SJCRH30 (cell line): ENCODE results near the gene TM4SF5. TPM values are rescaled to one million over a fixed set of nuclear protein-coding genes. Genes with fewer than 3 reads are reported as not detected.
A peak's percentile ranks its signal among the peaks of the same experiment; 100 is the strongest.
"Not testable (repeated sequence)": the region's sequence is repeated elsewhere in the genome, so short reads cannot be mapped to it uniquely, and the experiment has no call there.

Source experiments
- DNase-seq, 2 experiments: peaks; one replicate each; pipeline ENCODE4 v3.0.0-alpha.2; 2015 to 2020
- H3K27ac ChIP-seq: fragments of 250-450 bp; sonication (Bioruptor Pico); 2 replicates; pipeline ENCODE4 v1.5.1; 2020; ENCODE audit warnings: mild to moderate bottlenecking, moderate library complexity
- H3K27me3 ChIP-seq: fragments of 250-450 bp; sonication (Bioruptor Pico); 2 replicates; pipeline ENCODE4 v1.5.1; 2020; ENCODE audit warnings: mild to moderate bottlenecking, moderate library complexity
- H3K36me3 ChIP-seq: fragments of 250-450 bp; sonication (Bioruptor Pico); 2 replicates; pipeline ENCODE4 v1.5.1; 2020; ENCODE audit warnings: mild to moderate bottlenecking, moderate library complexity
- H3K4me1 ChIP-seq: fragments of 250-450 bp; sonication (Bioruptor Pico); 2 replicates; pipeline ENCODE4 v1.5.1; 2020; ENCODE audit warnings: mild to moderate bottlenecking, moderate library complexity
- H3K4me3 ChIP-seq: fragments of 250-450 bp; sonication (Bioruptor Pico); 2 replicates; pipeline ENCODE4 v1.5.1; 2020; ENCODE audit warnings: mild to moderate bottlenecking, moderate library complexity
- H3K9me3 ChIP-seq: fragments of 250-450 bp; sonication (Bioruptor Pico); replicated peaks from 2 replicates; pipeline ENCODE4 v1.5.1; 2020; ENCODE audit warnings: mild to moderate bottlenecking, moderate library complexity
- total RNA-seq: library from RNA; depleted of rRNA; stranded (reverse); fragments of >200 nt; shearing (Covaris generic); gene quantifications from 2 replicates; pipeline ENCODE4 v1.2.3, GENCODE V29; 2014; rRNA removed

Gene TM4SF5
- total RNA-seq, 1 experiment from 2014 or later = not detected

- no peaks in the 10 kb centered on the region for H3K9me3 ChIP-seq
- H3K27me3 ChIP-seq = no peaks in the 10 kb centered on the region
These were observed 51.8 kb downstream of the TM4SF5 start for GRCh38 chr17:4823373-4824089.

DNA sequence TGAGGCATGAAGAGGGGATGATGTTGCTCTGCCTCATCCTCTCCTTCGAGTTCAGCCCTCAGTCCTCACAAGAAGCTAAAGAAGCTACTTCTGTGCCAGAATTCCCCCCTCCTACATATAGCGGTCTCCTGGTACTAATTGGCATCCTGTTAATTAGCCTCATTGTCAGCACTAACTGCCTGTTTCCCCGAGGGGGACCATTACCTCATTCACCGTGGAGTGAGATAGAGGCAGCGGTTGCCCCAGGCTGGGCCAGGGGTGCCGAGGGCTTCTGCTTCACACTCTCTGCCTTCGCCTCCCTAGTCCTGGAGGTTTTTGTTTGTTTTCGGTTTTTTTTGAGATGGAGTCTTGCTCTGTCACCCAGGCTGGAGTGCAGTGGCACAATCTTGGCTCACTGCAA lies 55.7 kb downstream of the TM4SF5 start:
- H3K36me3 ChIP-seq = no peaks in the 10 kb centered on the region
- H3K4me1 ChIP-seq = no peaks in the 10 kb centered on the region
- H3K9me3 ChIP-seq = no peaks in the 10 kb centered on the region
- H3K27ac ChIP-seq = no peak overlapping the region
- no peak for DNase-seq
- no peaks in the 10 kb centered on the region for H3K27me3 ChIP-seq
- no peak overlapping the region for H3K4me3 ChIP-seq

More at GRCh38 chr17:4823373-4824089, 51.8 kb downstream of the TM4SF5 start:
- Histone ChIP-seq H3K27ac (no peak overlapping the region), H3K4me3 (no peak overlapping the region), H3K4me1 (no peaks in the 10 kb centered on the region), H3K36me3 (no peaks in the 10 kb centered on the region)
- no peak for DNase-seq

- H3K4me1 ChIP-seq, H3K36me3 ChIP-seq, H3K27me3 ChIP-seq, DNase-seq, H3K9me3 ChIP-seq: not testable (repeated sequence)
- H3K27ac ChIP-seq = peak overlapping the region; percentile 19; the same call in 1 of the 2 replicates
- H3K4me3 ChIP-seq = peak overlapping the region; percentile 87
These were observed 61.1 kb downstream of the TM4SF5 start for GRCh38 chr17:4832829-4833177.

Other genes with a start within 250 kb of the TM4SF5 start
- 37.0 and 40.3 TPM in 2 replicates for gene MYBBP1A, start 216.5 kb upstream of the TM4SF5 start, total RNA-seq
- not detected in 2 replicates for gene GGT6, start 211.3 kb upstream of the TM4SF5 start, total RNA-seq
- gene SMTNL2, start 187.4 kb upstream of the TM4SF5 start, total RNA-seq = 0.23 TPM in 1 of 2 replicates, not detected in the other
- gene ALOX15, start 130.2 kb upstream of the TM4SF5 start, total RNA-seq = 3.0 and 3.6 TPM in 2 replicates
- 23.6 and 27.2 TPM in 2 replicates for gene PELP1, start 67.7 kb upstream of the TM4SF5 start, total RNA-seq
- 23.3 and 23.9 TPM in 2 replicates for gene ARRB2, start 61.3 kb upstream of the TM4SF5 start, total RNA-seq
- 5.5 and 5.6 TPM in 2 replicates for gene MED11, start 40.5 kb upstream of the TM4SF5 start, total RNA-seq
- gene ZMYND15, start 32.1 kb upstream of the TM4SF5 start, total RNA-seq = not detected in 2 replicates
- gene CXCL16, start 32.0 kb upstream of the TM4SF5 start, total RNA-seq = not detected in 2 replicates
- 4.3 and 8.3 TPM in 2 replicates for gene VMO1, start 14.5 kb downstream of the TM4SF5 start, total RNA-seq
- not detected in 2 replicates for gene GLTPD2, start 17.1 kb downstream of the TM4SF5 start, total RNA-seq
- gene PSMB6, start 24.3 kb downstream of the TM4SF5 start, total RNA-seq = 120 and 135 TPM in 2 replicates
- 11.7 and 14.8 TPM in 2 replicates for gene PLD2, start 35.3 kb downstream of the TM4SF5 start, total RNA-seq
- gene MINK1, start 61.5 kb downstream of the TM4SF5 start, total RNA-seq = 12.2 and 12.4 TPM in 2 replicates
- gene C17orf107, start 127.7 kb downstream of the TM4SF5 start, total RNA-seq = 0.16 and 0.20 TPM in 2 replicates
- 0.10 and 0.20 TPM in 2 replicates for gene CHRNE, start 131.2 kb downstream of the TM4SF5 start, total RNA-seq
- gene GP1BA, start 160.4 kb downstream of the TM4SF5 start, total RNA-seq = not detected in 2 replicates
- gene SLC25A11, start 168.2 kb downstream of the TM4SF5 start, total RNA-seq = 43.9 and 45.3 TPM in 2 replicates
- gene RNF167, start 168.4 kb downstream of the TM4SF5 start, total RNA-seq = 35.7 and 38.7 TPM in 2 replicates
- gene PFN1, start 176.6 kb downstream of the TM4SF5 start, total RNA-seq = 1,061 and 1,115 TPM in 2 replicates
- 124 and 129 TPM in 2 replicates for gene ENO3, start 179.2 kb downstream of the TM4SF5 start, total RNA-seq
- gene SPAG7, start 195.9 kb downstream of the TM4SF5 start, total RNA-seq = 36.8 and 39.1 TPM in 2 replicates
- gene CAMTA2, start 215.8 kb downstream of the TM4SF5 start, total RNA-seq = 3.7 and 3.9 TPM in 2 replicates
- gene INCA1, start 225.6 kb downstream of the TM4SF5 start, total RNA-seq = not detected in 2 replicates
- 24.2 and 32.7 TPM in 2 replicates for gene KIF1C, start 226.1 kb downstream of the TM4SF5 start, total RNA-seq